Measurements from ENCODE around the gene PVALB.

PVALB gene

DNA sequence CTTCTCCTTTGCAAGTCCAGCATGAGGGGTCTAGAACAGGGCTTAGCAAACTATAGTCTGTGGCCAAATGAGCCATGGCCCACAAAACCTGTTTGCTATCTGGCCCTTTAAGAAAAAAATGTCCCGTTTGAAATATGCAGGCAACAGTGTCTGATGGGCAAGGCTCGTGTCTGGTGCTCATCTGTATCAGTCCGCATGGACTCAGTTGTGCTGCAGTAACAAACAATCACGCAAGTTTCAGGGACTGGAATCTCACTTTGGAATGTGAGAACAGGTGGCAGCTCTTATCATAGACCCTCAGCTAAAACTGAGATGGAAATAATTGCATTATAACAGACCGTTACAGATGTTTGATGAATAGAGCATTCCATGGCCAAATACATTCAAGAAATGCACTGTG is 19.1 kb upstream of the PVALB start:
- no peak for FAIRE-seq

DNA sequence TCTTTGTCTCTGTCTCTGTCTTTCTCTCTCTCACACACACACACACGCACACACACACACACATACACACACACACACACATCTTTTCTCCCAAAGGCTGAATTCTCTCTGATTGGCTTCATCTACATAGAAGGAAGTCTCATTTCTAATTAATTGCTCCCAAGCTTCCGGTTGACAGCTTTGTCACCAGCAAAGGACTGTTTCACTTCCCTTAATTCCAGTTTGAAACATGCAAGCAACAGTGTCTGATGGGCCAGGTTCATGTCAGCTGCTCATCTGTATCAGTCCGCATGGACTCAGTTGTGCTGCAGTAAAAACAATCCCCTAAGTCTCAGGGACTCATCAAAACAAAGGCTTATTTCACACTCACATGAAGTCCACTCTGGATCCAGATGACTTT is 16.2 kb upstream of the PVALB start:
- DNase-seq (ENCODE audit: insufficient read length, low spot score) = no peak
- no peak for TF ChIP-seq PAX5 (IDR thresholded peaks at IDR 0.05; ENCODE audit: insufficient read depth, low read length, severe bottlenecking)
- peak; percentile 88 for TF ChIP-seq SPI1 (IDR thresholded peaks at IDR 0.05; ENCODE audit: low read depth, low read length)
- peak; percentile 77 for FAIRE-seq

More for the DNA sequence above, 19.1 kb upstream of the PVALB start:
- TF ChIP-seq PAX5 (IDR thresholded peaks at IDR 0.05; ENCODE audit: insufficient read depth, low read length, severe bottlenecking) (no peak), SPI1 (IDR thresholded peaks at IDR 0.05; ENCODE audit: low read depth, low read length) (no peak), POU2F2 (IDR thresholded peaks at IDR 0.05; ENCODE audit: low read depth, low read length) (no peak), POLR2AphosphoS5 (IDR thresholded peaks at IDR 0.05; ENCODE audit: low read depth, low read length) (no peak), POLR2A (IDR thresholded peaks at IDR 0.05; ENCODE audit: low read depth, low read length) (no peak), TAF1 (IDR thresholded peaks at IDR 0.05; ENCODE audit: low read depth, low read length) (no peak)
- DNase-seq (ENCODE audit: insufficient read length, low spot score) = no peak

DNA sequence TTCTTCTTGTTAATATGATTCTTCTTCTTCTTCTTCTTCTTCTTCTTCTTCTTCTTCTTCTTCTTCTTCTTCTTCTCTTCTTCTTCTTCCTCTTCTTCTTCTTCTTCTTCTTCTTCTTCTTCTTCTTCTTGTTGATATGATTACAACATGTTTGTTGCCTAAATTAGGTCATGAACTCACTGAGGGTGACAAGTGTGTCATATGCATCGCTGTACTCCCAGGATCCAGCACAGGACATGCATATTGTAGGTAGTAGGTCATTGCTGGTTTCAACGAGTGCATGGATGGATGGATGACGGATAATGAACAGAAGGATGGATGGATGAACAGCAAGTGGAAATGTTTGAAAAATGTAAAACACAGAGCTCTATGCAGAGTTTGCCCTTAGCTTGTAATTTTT is 14.9 kb upstream of the PVALB start:
- DNase-seq (ENCODE audit: insufficient read length, low spot score) (no peak), FAIRE-seq (no peak)
- no peak for TF ChIP-seq POU2F2 (IDR thresholded peaks at IDR 0.05; ENCODE audit: low read depth, low read length)
- TF ChIP-seq TAF1 (IDR thresholded peaks at IDR 0.05; ENCODE audit: low read depth, low read length) = no peak
- no peak for TF ChIP-seq PAX5 (IDR thresholded peaks at IDR 0.05; ENCODE audit: insufficient read depth, low read length, severe bottlenecking)
- no peak for TF ChIP-seq POLR2AphosphoS5 (IDR thresholded peaks at IDR 0.05; ENCODE audit: low read depth, low read length)
- no peak for TF ChIP-seq SPI1 (IDR thresholded peaks at IDR 0.05; ENCODE audit: low read depth, low read length)
- TF ChIP-seq POLR2A (IDR thresholded peaks at IDR 0.05; ENCODE audit: low read depth, low read length) = no peak

DNA sequence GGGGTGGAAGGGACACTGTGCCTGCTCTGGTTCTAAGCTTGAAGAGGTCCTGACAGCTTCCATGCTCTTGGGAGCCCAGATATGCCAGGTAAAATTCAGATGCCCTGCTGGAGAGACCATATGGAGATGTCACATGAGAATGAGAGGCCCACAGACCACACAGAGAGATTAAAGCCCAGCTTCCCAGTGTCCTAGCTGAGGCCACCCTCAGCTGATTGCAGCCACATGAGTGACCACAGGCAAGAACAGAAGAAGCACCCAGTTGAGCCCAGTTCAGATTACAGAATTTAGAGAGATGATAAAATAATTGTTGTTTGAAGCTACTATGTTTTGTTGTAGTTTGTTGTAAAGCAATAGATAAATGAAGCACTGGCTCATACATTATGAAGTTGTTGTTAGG is 14.4 kb upstream of the PVALB start:
- DNase-seq (ENCODE audit: insufficient read length, low spot score) = no peak
- no peak for TF ChIP-seq POU2F2 (IDR thresholded peaks at IDR 0.05; ENCODE audit: low read depth, low read length)
- no peak for TF ChIP-seq SPI1 (IDR thresholded peaks at IDR 0.05; ENCODE audit: low read depth, low read length)
- TF ChIP-seq PAX5 (IDR thresholded peaks at IDR 0.05; ENCODE audit: insufficient read depth, low read length, severe bottlenecking) = no peak
- no peak for TF ChIP-seq POLR2A (IDR thresholded peaks at IDR 0.05; ENCODE audit: low read depth, low read length)
- TF ChIP-seq TAF1 (IDR thresholded peaks at IDR 0.05; ENCODE audit: low read depth, low read length) = no peak
- no peak for TF ChIP-seq POLR2AphosphoS5 (IDR thresholded peaks at IDR 0.05; ENCODE audit: low read depth, low read length)
- FAIRE-seq = no peak

DNA sequence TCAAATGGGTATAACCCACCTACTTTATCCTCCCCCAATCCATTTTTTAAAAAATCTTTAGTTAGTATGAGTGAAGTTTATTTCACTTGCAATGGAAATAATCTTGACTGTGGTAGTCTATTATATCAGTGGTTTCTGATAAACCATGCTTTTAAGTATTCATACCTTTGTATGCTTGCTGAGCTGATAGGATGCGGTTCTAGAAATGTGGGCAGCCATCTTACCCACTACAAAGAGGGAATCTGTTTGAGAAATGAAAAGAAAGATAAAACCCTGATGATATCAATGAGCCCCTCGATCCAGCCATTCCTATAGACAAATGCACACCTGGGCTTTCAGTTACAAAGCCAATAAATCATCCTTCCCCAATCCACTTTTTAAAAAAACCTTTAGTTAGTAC is 13.8 kb upstream of the PVALB start:
- TF ChIP-seq SPI1 (IDR thresholded peaks at IDR 0.05; ENCODE audit: low read depth, low read length) (no peak), POLR2AphosphoS5 (IDR thresholded peaks at IDR 0.05; ENCODE audit: low read depth, low read length) (no peak), POU2F2 (IDR thresholded peaks at IDR 0.05; ENCODE audit: low read depth, low read length) (no peak), PAX5 (IDR thresholded peaks at IDR 0.05; ENCODE audit: insufficient read depth, low read length, severe bottlenecking) (no peak), TAF1 (IDR thresholded peaks at IDR 0.05; ENCODE audit: low read depth, low read length) (no peak), POLR2A (IDR thresholded peaks at IDR 0.05; ENCODE audit: low read depth, low read length) (no peak)
- FAIRE-seq (no peak), DNase-seq (ENCODE audit: insufficient read length, low spot score) (no peak)

DNA sequence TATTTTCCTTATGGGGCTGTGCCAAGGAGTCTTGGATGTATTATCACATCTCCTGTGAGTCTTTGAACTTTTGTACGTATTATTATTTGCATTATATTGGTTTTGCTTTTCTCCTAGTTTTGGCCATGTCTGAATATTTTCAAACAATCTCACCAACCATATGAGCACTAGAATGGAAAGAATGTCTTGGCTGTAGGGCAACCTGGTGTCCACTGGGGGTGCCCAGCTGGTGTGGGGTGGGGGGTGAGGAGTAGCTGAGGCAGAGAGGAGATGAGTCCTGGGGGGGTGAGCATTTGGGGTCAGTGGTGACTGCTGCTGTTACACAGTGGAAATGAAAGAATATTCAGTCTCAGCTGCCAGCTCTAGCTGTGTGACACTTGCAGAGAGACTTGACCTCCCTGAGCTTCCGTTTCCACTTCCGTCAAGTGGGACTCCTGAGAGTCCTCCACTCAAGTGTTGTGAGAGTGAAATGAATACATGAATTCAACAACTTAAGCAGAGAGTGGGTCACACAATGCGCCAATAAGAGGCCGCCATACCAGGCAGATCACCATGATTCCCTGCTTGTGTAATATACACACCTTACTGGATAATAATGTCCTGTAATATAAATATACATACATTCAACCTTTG is 12.7 kb upstream of the PVALB start:
- DNase-seq (ENCODE audit: insufficient read length, low spot score) (no peak), FAIRE-seq (no peak)

DNA sequence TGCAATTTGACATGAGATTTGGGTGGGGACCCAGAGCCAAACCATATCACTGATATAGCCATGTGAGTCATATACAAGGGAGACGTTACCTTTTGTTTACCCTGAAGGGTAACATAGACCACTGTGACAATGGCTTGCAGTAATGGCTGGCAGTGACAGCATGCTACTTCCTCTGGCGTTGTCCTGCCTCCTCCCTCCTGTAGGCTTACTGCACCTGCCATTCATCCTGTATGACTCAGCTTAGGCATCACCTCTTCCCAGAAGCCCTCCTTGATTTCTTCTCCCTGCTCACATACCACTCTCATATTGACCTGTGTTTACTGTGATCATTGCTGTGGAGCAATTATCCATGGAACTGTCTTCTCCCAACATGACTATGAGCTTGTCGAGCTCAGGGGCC is 12.0 kb upstream of the PVALB start:
- no peak for FAIRE-seq
- no peak for TF ChIP-seq POLR2AphosphoS5 (IDR thresholded peaks at IDR 0.05; ENCODE audit: low read depth, low read length)
- TF ChIP-seq POU2F2 (IDR thresholded peaks at IDR 0.05; ENCODE audit: low read depth, low read length) = no peak
- TF ChIP-seq PAX5 (IDR thresholded peaks at IDR 0.05; ENCODE audit: insufficient read depth, low read length, severe bottlenecking) = no peak
- TF ChIP-seq SPI1 (IDR thresholded peaks at IDR 0.05; ENCODE audit: low read depth, low read length) = no peak
- TF ChIP-seq TAF1 (IDR thresholded peaks at IDR 0.05; ENCODE audit: low read depth, low read length) = no peak
- no peak for TF ChIP-seq POLR2A (IDR thresholded peaks at IDR 0.05; ENCODE audit: low read depth, low read length)
- no peak for DNase-seq (ENCODE audit: insufficient read length, low spot score)

More for the DNA sequence above, 12.7 kb upstream of the PVALB start:
- TF ChIP-seq TAF1 (IDR thresholded peaks at IDR 0.05; ENCODE audit: low read depth, low read length) = no peak
- no peak for TF ChIP-seq POLR2A (IDR thresholded peaks at IDR 0.05; ENCODE audit: low read depth, low read length)
- no peak for TF ChIP-seq PAX5 (IDR thresholded peaks at IDR 0.05; ENCODE audit: insufficient read depth, low read length, severe bottlenecking)
- TF ChIP-seq POLR2AphosphoS5 (IDR thresholded peaks at IDR 0.05; ENCODE audit: low read depth, low read length) = no peak
- no peak for TF ChIP-seq POU2F2 (IDR thresholded peaks at IDR 0.05; ENCODE audit: low read depth, low read length)
- no peak for TF ChIP-seq SPI1 (IDR thresholded peaks at IDR 0.05; ENCODE audit: low read depth, low read length)

DNA sequence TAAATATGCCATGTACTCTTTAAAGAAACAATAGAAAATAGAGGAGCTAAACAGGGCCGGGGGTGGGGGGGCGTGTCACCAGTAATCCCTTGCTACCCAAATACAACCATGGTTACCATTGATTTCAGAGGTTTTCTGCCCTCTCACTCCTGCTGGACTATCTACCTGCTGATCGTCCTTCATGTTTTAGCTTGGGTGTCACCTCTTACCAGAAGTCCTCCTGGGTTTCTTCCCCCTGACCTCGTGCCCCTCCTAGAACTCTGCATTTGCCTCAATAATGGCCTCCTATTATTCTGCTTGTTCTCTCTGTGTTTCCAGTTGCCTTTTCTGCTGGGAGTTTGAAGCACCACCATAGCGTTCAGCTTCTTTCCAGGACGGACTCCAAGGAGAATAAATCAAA is 9.4 kb upstream of the PVALB start:
- DNase-seq (ENCODE audit: insufficient read length, low spot score) (no peak), FAIRE-seq (no peak)
- TF ChIP-seq PAX5 (IDR thresholded peaks at IDR 0.05; ENCODE audit: insufficient read depth, low read length, severe bottlenecking) = no peak
- TF ChIP-seq POLR2A (IDR thresholded peaks at IDR 0.05; ENCODE audit: low read depth, low read length) = no peak
- no peak for TF ChIP-seq POLR2AphosphoS5 (IDR thresholded peaks at IDR 0.05; ENCODE audit: low read depth, low read length)
- no peak for TF ChIP-seq SPI1 (IDR thresholded peaks at IDR 0.05; ENCODE audit: low read depth, low read length)
- no peak for TF ChIP-seq TAF1 (IDR thresholded peaks at IDR 0.05; ENCODE audit: low read depth, low read length)
- TF ChIP-seq POU2F2 (IDR thresholded peaks at IDR 0.05; ENCODE audit: low read depth, low read length) = no peak

DNA sequence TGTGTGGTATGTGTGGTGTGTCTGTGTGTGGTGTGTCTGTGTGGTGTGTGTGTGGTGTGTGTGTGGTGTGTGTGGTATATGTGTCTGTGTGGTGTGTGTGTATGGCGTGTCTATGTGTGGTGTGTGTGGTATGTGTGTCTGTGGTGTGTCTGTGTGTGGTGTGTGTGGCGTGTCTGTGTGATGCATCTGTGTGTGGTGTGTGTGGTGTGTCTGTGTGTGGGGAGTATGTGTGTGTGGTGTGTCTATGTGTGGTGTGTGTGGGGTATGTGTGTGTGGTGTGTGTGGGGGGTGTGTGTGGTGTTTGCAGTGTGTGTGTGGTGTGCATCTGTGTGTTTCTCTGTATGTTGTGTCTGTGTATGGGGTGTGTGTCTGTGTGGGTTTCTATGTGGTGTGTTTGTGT is 7.8 kb upstream of the PVALB start:
- no peak for DNase-seq (ENCODE audit: insufficient read length, low spot score)
- FAIRE-seq = peak; percentile 75
- TF ChIP-seq TAF1 (IDR thresholded peaks at IDR 0.05; ENCODE audit: low read depth, low read length) = no peak
- no peak for TF ChIP-seq POLR2AphosphoS5 (IDR thresholded peaks at IDR 0.05; ENCODE audit: low read depth, low read length)
- no peak for TF ChIP-seq POU2F2 (IDR thresholded peaks at IDR 0.05; ENCODE audit: low read depth, low read length)
- TF ChIP-seq SPI1 (IDR thresholded peaks at IDR 0.05; ENCODE audit: low read depth, low read length) = no peak
- no peak for TF ChIP-seq POLR2A (IDR thresholded peaks at IDR 0.05; ENCODE audit: low read depth, low read length)
- no peak for TF ChIP-seq PAX5 (IDR thresholded peaks at IDR 0.05; ENCODE audit: insufficient read depth, low read length, severe bottlenecking)
